SK-N-MC (cell line): ENCODE measurements around the gene PIK3R2.

Source experiments
- EZH2 ChIP-seq: fragments of 200-600 bp; sonication (generic); IDR thresholded peaks from one replicate; pipeline ENCODE4 v1.6.1; 2017; ENCODE audit warnings: antibody characterized with exemption
- POLR2AphosphoS5 ChIP-seq: IDR thresholded peaks from 2 replicates; pipeline ENCODE4 v1.6.1; 2012; ENCODE audit warnings: mild to moderate bottlenecking, low read depth, low read length, borderline replicate concordance

DNA sequence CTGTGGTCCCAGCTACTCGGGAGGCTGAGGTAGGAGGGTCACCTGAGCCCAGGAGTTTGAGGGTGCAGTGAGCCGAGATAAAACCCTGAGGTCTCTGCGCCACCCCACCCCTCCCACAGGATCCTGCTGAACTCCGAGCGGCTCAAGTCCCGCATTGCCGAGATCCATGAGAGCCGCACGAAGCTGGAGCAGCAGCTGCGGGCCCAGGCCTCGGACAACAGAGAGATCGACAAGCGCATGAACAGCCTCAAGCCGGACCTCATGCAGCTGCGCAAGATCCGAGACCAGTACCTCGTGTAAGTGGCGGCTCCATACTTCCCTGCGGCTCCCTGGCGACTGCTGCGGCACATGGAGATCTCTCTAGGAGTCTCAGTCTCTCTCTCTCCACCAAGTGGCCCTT, 14.0 kb downstream of the PIK3R2 start:
- no peak for TF ChIP-seq EZH2
- TF ChIP-seq POLR2AphosphoS5: no peak
